Measurements from ENCODE around the gene TACO1. TPM values are rescaled to one million over a fixed set of nuclear protein-coding genes. Genes with fewer than 3 reads are reported as not detected.

TACO1 gene
- total RNA-seq, 4 donors from 2014 or later, result 4.1 to 13.0 (median 8.4) TPM

- no peak for TF ChIP-seq POLR2A (IDR thresholded peaks at IDR 0.05)
- TF ChIP-seq CTCF (IDR thresholded peaks at IDR 0.05), result no peak
- Histone ChIP-seq H3K9me3 (no peaks in the 10 kb centered on the region), H3K27me3 (no peaks in the 10 kb centered on the region), H3K4me1 (no peaks in the 10 kb centered on the region), H3K4me3 (no peak overlapping the region), H3K27ac (no peak overlapping the region), H3K36me3 (no peaks in the 10 kb centered on the region)
- no peak for DNase-seq
- intact Hi-C loops (cut with DNase I; ENCODE audit: low total_unique reads), result no loop called here
Measured at GRCh38 chr17:63647065-63647725, 46.5 kb downstream of the TACO1 start.

- Histone ChIP-seq H3K36me3 (no peaks in the 10 kb centered on the region), H3K4me1 (no peaks in the 10 kb centered on the region), H3K4me3 (no peak overlapping the region), H3K27me3 (no peaks in the 10 kb centered on the region), H3K27ac (no peak overlapping the region), H3K9me3 (no peaks in the 10 kb centered on the region)
- TF ChIP-seq POLR2A (IDR thresholded peaks at IDR 0.05), result no peak
- TF ChIP-seq CTCF (IDR thresholded peaks at IDR 0.05), result no peak
- intact Hi-C loops (cut with DNase I; ENCODE audit: low total_unique reads), result no loop called here
- no peak for DNase-seq
Measured at GRCh38 chr17:63647936-63648335, 47.2 kb downstream of the TACO1 start.

- DNase-seq, result no peak
- TF ChIP-seq CTCF (IDR thresholded peaks at IDR 0.05) (no peak), POLR2A (IDR thresholded peaks at IDR 0.05) (no peak)
- intact Hi-C loops (cut with DNase I; ENCODE audit: low total_unique reads), result no loop called here
- Histone ChIP-seq H3K9me3 (no peaks in the 10 kb centered on the region), H3K36me3 (no peaks in the 10 kb centered on the region), H3K4me3 (no peak overlapping the region), H3K27ac (no peak overlapping the region), H3K27me3 (no peaks in the 10 kb centered on the region), H3K4me1 (no peaks in the 10 kb centered on the region)
Measured at GRCh38 chr17:63649813-63650212, 49.1 kb downstream of the TACO1 start.

- no peak overlapping the region for H3K4me3 ChIP-seq
- no peak for DNase-seq
- no peaks in the 10 kb centered on the region for H3K27me3 ChIP-seq
- no peak overlapping the region for H3K27ac ChIP-seq
- intact Hi-C loops (cut with DNase I; ENCODE audit: low total_unique reads), result no loop called here
- TF ChIP-seq CTCF (IDR thresholded peaks at IDR 0.05) (no peak), POLR2A (IDR thresholded peaks at IDR 0.05) (no peak)
- no peaks in the 10 kb centered on the region for H3K36me3 ChIP-seq
- H3K4me1 ChIP-seq, result no peaks in the 10 kb centered on the region
- H3K9me3 ChIP-seq, result no peaks in the 10 kb centered on the region
Measured at GRCh38 chr17:63652106-63652505, 51.4 kb downstream of the TACO1 start.

GRCh38 chr17:63653050-63653449 is 52.4 kb downstream of the TACO1 start:
- DNase-seq, result no peak
- intact Hi-C loops (cut with DNase I; ENCODE audit: low total_unique reads), result no loop called here
- no peak overlapping the region for H3K27ac ChIP-seq
- TF ChIP-seq CTCF (IDR thresholded peaks at IDR 0.05) (no peak), POLR2A (IDR thresholded peaks at IDR 0.05) (no peak)
- H3K9me3 ChIP-seq, result no peaks in the 10 kb centered on the region
- H3K27me3 ChIP-seq, result no peaks in the 10 kb centered on the region
- H3K4me3 ChIP-seq, result no peak overlapping the region
- no peaks in the 10 kb centered on the region for H3K4me1 ChIP-seq
- no peaks in the 10 kb centered on the region for H3K36me3 ChIP-seq

Measured in uterus (tissue), 4 donors.